ENCODE results near the gene THAP3. TPM values are rescaled to one million over a fixed set of nuclear protein-coding genes. Genes with fewer than 3 reads are reported as not detected.

Gene THAP3
- total RNA-seq, 6 donors from 2014 or later, result 7.7 to 26.2 (median 17.3) TPM

- DNase-seq, result no peak
- H3K36me3 ChIP-seq, result peaks cover 0 to 46% (median 26%) of the 10 kb centered on the region in 4 donors
- WGBS, 2 donors, result 90 to 91% methylated on average over 9 to 11 of the region's 12 CpGs
- peaks cover 29 to 75% (median 44%) of the 10 kb centered on the region in 4 donors for H3K4me1 ChIP-seq
- H3K4me3 ChIP-seq, result no peak overlapping the region
- H3K27ac ChIP-seq, result peak overlapping the region in 1 of 4 donors; percentile 26
- H3K27me3 ChIP-seq, result no peaks in the 10 kb centered on the region
- no peaks in the 10 kb centered on the region for H3K9me3 ChIP-seq
- no peak for TF ChIP-seq POLR2AphosphoS5 (IDR thresholded peaks at IDR 0.05)
- no peak for TF ChIP-seq CTCF (IDR thresholded peaks at IDR 0.05)
- no peak for TF ChIP-seq EP300 (IDR thresholded peaks at IDR 0.05)
- no peak for TF ChIP-seq POLR2A (IDR thresholded peaks at IDR 0.05)
- no peak for ATAC-seq (ENCODE audit: low FRiP score in 2 of 2)
Observed at GRCh38 chr1:6585081-6585722, 39.5 kb upstream of the THAP3 start.

GRCh38 chr1:6585841-6586240 lies 38.8 kb upstream of the THAP3 start:
- 89 to 92% methylated on average over 6 to 7 of the region's 7 CpGs for WGBS, 2 donors
- Histone ChIP-seq H3K4me3 (no peak overlapping the region), H3K4me1 (peaks cover 24 to 70% (median 39%) of the 10 kb centered on the region in 4 donors), H3K36me3 (peaks cover 0 to 53% (median 31%) of the 10 kb centered on the region in 4 donors), H3K9me3 (no peaks in the 10 kb centered on the region), H3K27me3 (no peaks in the 10 kb centered on the region), H3K27ac (peak overlapping the region in 1 of 4 donors; percentile 44)
- ATAC-seq (ENCODE audit: low FRiP score in 2 of 2) (no peak), DNase-seq (peak in 1 of 2 donors; percentile 33)
- TF ChIP-seq POLR2AphosphoS5 (IDR thresholded peaks at IDR 0.05) (no peak), EP300 (IDR thresholded peaks at IDR 0.05) (no peak), POLR2A (IDR thresholded peaks at IDR 0.05) (no peak), CTCF (IDR thresholded peaks at IDR 0.05) (no peak)

GRCh38 chr1:6586404-6586816 lies 38.3 kb upstream of the THAP3 start:
- no peak for TF ChIP-seq POLR2AphosphoS5 (IDR thresholded peaks at IDR 0.05)
- no peak for TF ChIP-seq CTCF (IDR thresholded peaks at IDR 0.05)
- TF ChIP-seq EP300 (IDR thresholded peaks at IDR 0.05), result no peak
- TF ChIP-seq POLR2A (IDR thresholded peaks at IDR 0.05), result no peak

GRCh38 chr1:6587261-6588005 lies 37.2 kb upstream of the THAP3 start:
- Histone ChIP-seq H3K36me3 (peaks cover 0 to 69% (median 39%) of the 10 kb centered on the region in 4 donors), H3K4me1 (peaks cover 8 to 60% (median 23%) of the 10 kb centered on the region in 4 donors), H3K27me3 (no peaks in the 10 kb centered on the region), H3K9me3 (no peaks in the 10 kb centered on the region), H3K4me3 (no peak overlapping the region), H3K27ac (peak overlapping the region in 3 of 4 donors; percentile 16 to 31 (median 29))
- peak in 1 of 2 donors; percentile 31 for ATAC-seq (ENCODE audit: low FRiP score in 2 of 2)
- 57 to 66% methylated on average over 6 to 13 of the region's 13 CpGs for WGBS, 2 donors
- TF ChIP-seq POLR2A (IDR thresholded peaks at IDR 0.05), result no peak
- TF ChIP-seq EP300 (IDR thresholded peaks at IDR 0.05), result no peak
- TF ChIP-seq POLR2AphosphoS5 (IDR thresholded peaks at IDR 0.05), result no peak
- no peak for TF ChIP-seq CTCF (IDR thresholded peaks at IDR 0.05)
- peak; percentile 65 for DNase-seq

More at GRCh38 chr1:6586404-6586816, 38.3 kb upstream of the THAP3 start:
- Histone ChIP-seq H3K4me3 (no peak overlapping the region), H3K9me3 (no peaks in the 10 kb centered on the region), H3K4me1 (peaks cover 19 to 66% (median 33%) of the 10 kb centered on the region in 4 donors), H3K27me3 (no peaks in the 10 kb centered on the region), H3K36me3 (peaks cover 0 to 58% (median 31%) of the 10 kb centered on the region in 4 donors), H3K27ac (peak overlapping the region in 1 of 4 donors; percentile 44)
- DNase-seq (peak in 1 of 2 donors; percentile 62), ATAC-seq (ENCODE audit: low FRiP score in 2 of 2) (no peak)
- 93 to 100% methylated on average over 4 to 11 of the region's 11 CpGs for WGBS, 2 donors

All from upper lobe of left lung (tissue), 6 donors.